Measurements from ENCODE around the gene CALCOCO2. TPM values are rescaled to one million over a fixed set of nuclear protein-coding genes. Genes with fewer than 3 reads are reported as not detected.
"Not testable (repeated sequence)": the region's sequence is repeated elsewhere in the genome, so short reads cannot be mapped to it uniquely, and the experiment has no call there.

CALCOCO2 gene
- total RNA-seq, 4 donors from 2014 or later: 167 to 302 (median 232) TPM

- 6 to 7% methylated on average over 7 of the region's 7 CpGs for WGBS, 2 donors
- H3K4me3 ChIP-seq: peak overlapping the region; percentile 29 to 54 (median 33)
- TF ChIP-seq EP300 (IDR thresholded peaks at IDR 0.05): no peak
- no peak for TF ChIP-seq CTCF (IDR thresholded peaks at IDR 0.05)
- no peak for TF ChIP-seq POLR2A (IDR thresholded peaks at IDR 0.05)
- H3K36me3 ChIP-seq: no peaks in the 10 kb centered on the region
- H3K27me3 ChIP-seq: peaks cover 0 to 16% of the 10 kb centered on the region in 2 donors
- peaks cover 0 to 20% (median 5%) of the 10 kb centered on the region in 4 donors for H3K4me1 ChIP-seq
- H3K9me3 ChIP-seq: no peaks in the 10 kb centered on the region
- H3K27ac ChIP-seq: peak overlapping the region in 2 of 4 donors; percentile 56 to 70
- DNase-seq (ENCODE audit: low spot score in 2 of 2): no peak
Observed at GRCh38 chr17:48816438-48816773, 14.4 kb upstream of the CALCOCO2 start.

GRCh38 chr17:48816774-48817590 lies 13.9 kb upstream of the CALCOCO2 start, which contains the start of gene TTLL6:
TTLL6 (minus strand) TSS chr17:48817229; CDS start chr17:48817072, 157 bp downstream.
- DNase-seq (ENCODE audit: low spot score in 2 of 2): peak; percentile 57 to 64
- Histone ChIP-seq H3K36me3 (no peaks in the 10 kb centered on the region), H3K27me3 (peaks cover 0 to 17% of the 10 kb centered on the region in 2 donors), H3K4me1 (peaks cover 0 to 20% (median 5%) of the 10 kb centered on the region in 4 donors), H3K9me3 (no peaks in the 10 kb centered on the region), H3K4me3 (peak within 1 kb of the TSS; percentile 29 to 54 (median 33)), H3K27ac (peak within 1 kb of the TSS in 2 of 4 donors; percentile 56 to 70)
- WGBS, 2 donors: 3 to 4% methylated on average over 28 to 38 of the region's 64 CpGs
- TF ChIP-seq POLR2A (IDR thresholded peaks at IDR 0.05) (no peak), CTCF (IDR thresholded peaks at IDR 0.05) (no peak), EP300 (IDR thresholded peaks at IDR 0.05) (no peak)

- H3K4me3 ChIP-seq: no peak overlapping the region
- 52 to 58% methylated on average over 9 of the region's 9 CpGs for WGBS, 2 donors
- peaks cover 0 to 20% (median 5%) of the 10 kb centered on the region in 4 donors for H3K4me1 ChIP-seq
- H3K27me3 ChIP-seq: peaks cover 0 to 20% of the 10 kb centered on the region in 2 donors
- H3K27ac ChIP-seq: no peak overlapping the region
- DNase-seq (ENCODE audit: low spot score in 2 of 2): no peak
- no peaks in the 10 kb centered on the region for H3K36me3 ChIP-seq
- no peak for TF ChIP-seq POLR2A (IDR thresholded peaks at IDR 0.05)
- TF ChIP-seq CTCF (IDR thresholded peaks at IDR 0.05): no peak
- no peak for TF ChIP-seq EP300 (IDR thresholded peaks at IDR 0.05)
- no peaks in the 10 kb centered on the region for H3K9me3 ChIP-seq
Observed at GRCh38 chr17:48818361-48818841, 12.4 kb upstream of the CALCOCO2 start.

GRCh38 chr17:48819466-48819865 lies 11.4 kb upstream of the CALCOCO2 start:
- Histone ChIP-seq H3K36me3 (no peaks in the 10 kb centered on the region), H3K4me1 (peaks cover 0 to 20% (median 5%) of the 10 kb centered on the region in 4 donors), H3K27me3 (peaks cover 0 to 20% of the 10 kb centered on the region in 2 donors), H3K9me3 (no peaks in the 10 kb centered on the region), H3K4me3 (no peak overlapping the region), H3K27ac (no peak overlapping the region)
- DNase-seq (ENCODE audit: low spot score in 2 of 2): no peak
- WGBS, 2 donors: 84 to 85% methylated on average over 11 of the region's 11 CpGs
- TF ChIP-seq POLR2A (IDR thresholded peaks at IDR 0.05) (no peak), EP300 (IDR thresholded peaks at IDR 0.05) (no peak), CTCF (IDR thresholded peaks at IDR 0.05) (no peak)

GRCh38 chr17:48820936-48821335 lies 9.9 kb upstream of the CALCOCO2 start:
- not testable (repeated sequence) for H3K4me3 ChIP-seq; DNase-seq (ENCODE audit: low spot score in 2 of 2); H3K36me3 ChIP-seq; H3K27ac ChIP-seq; H3K9me3 ChIP-seq
- H3K27me3 ChIP-seq: peaks cover 0 to 20% of the 10 kb centered on the region in 2 donors
- 76 to 82% methylated on average over 6 of the region's 6 CpGs for WGBS, 2 donors
- H3K4me1 ChIP-seq: peaks cover 0 to 19% (median 5%) of the 10 kb centered on the region in 4 donors

Measured in tibial nerve (tissue), 4 donors.